Measurements from ENCODE around the gene FAM107B. TPM values are rescaled to one million over a fixed set of nuclear protein-coding genes. Genes with fewer than 3 reads are reported as not detected.

The FAM107B gene
- total RNA-seq, 3 donors from 2014 or later = 30.8 to 56.1 (median 51.8) TPM

- no peak overlapping the region for H3K27ac ChIP-seq
- no peaks in the 10 kb centered on the region for H3K27me3 ChIP-seq
- H3K4me3 ChIP-seq = no peak overlapping the region
- intact Hi-C loops (cut with DNase I; ENCODE audit: low total_unique reads) = no loop called here
- H3K4me1 ChIP-seq = no peaks in the 10 kb centered on the region
- H3K36me3 ChIP-seq = no peaks in the 10 kb centered on the region
- no peaks in the 10 kb centered on the region for H3K9me3 ChIP-seq
- no peak for DNase-seq (ENCODE audit: low spot score in 2 of 2)
- TF ChIP-seq, protein P1, sequence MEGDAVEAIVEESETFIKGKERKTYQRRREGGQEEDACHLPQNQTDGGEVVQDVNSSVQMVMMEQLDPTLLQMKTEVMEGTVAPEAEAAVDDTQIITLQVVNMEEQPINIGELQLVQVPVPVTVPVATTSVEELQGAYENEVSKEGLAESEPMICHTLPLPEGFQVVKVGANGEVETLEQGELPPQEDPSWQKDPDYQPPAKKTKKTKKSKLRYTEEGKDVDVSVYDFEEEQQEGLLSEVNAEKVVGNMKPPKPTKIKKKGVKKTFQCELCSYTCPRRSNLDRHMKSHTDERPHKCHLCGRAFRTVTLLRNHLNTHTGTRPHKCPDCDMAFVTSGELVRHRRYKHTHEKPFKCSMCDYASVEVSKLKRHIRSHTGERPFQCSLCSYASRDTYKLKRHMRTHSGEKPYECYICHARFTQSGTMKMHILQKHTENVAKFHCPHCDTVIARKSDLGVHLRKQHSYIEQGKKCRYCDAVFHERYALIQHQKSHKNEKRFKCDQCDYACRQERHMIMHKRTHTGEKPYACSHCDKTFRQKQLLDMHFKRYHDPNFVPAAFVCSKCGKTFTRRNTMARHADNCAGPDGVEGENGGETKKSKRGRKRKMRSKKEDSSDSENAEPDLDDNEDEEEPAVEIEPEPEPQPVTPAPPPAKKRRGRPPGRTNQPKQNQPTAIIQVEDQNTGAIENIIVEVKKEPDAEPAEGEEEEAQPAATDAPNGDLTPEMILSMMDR (IDR thresholded peaks at IDR 0.05) = no peak
- TF ChIP-seq POLR2A (IDR thresholded peaks at IDR 0.05) = no peak
- TF ChIP-seq POLR2AphosphoS5 (IDR thresholded peaks at IDR 0.05) = no peak
Measured at GRCh38 chr10:14687340-14687739, 87.4 kb downstream of the FAM107B start.

GRCh38 chr10:14686356-14686755 lies 88.3 kb downstream of the FAM107B start:
- intact Hi-C loops (cut with DNase I; ENCODE audit: low total_unique reads) = no loop called here
- H3K4me3 ChIP-seq = no peak overlapping the region
- TF ChIP-seq, protein P1 (IDR thresholded peaks at IDR 0.05) = no peak
- TF ChIP-seq POLR2A (IDR thresholded peaks at IDR 0.05) = no peak
- no peak for TF ChIP-seq POLR2AphosphoS5 (IDR thresholded peaks at IDR 0.05)
- no peaks in the 10 kb centered on the region for H3K27me3 ChIP-seq
- no peaks in the 10 kb centered on the region for H3K36me3 ChIP-seq
- no peaks in the 10 kb centered on the region for H3K4me1 ChIP-seq
- H3K27ac ChIP-seq = no peak overlapping the region
- no peaks in the 10 kb centered on the region for H3K9me3 ChIP-seq
- DNase-seq (ENCODE audit: low spot score in 2 of 2) = no peak

- no peak for TF ChIP-seq POLR2AphosphoS5 (IDR thresholded peaks at IDR 0.05)
- Histone ChIP-seq H3K27ac (peak overlapping the region in 1 of 2 donors; percentile 13), H3K4me1 (no peaks in the 10 kb centered on the region), H3K9me3 (no peaks in the 10 kb centered on the region), H3K27me3 (no peaks in the 10 kb centered on the region), H3K36me3 (no peaks in the 10 kb centered on the region), H3K4me3 (no peak overlapping the region)
- intact Hi-C loops (cut with DNase I; ENCODE audit: low total_unique reads) = no loop called here
- no peak for DNase-seq (ENCODE audit: low spot score in 2 of 2)
Measured at GRCh38 chr10:14684354-14684753, 90.3 kb downstream of the FAM107B start.

DNA sequence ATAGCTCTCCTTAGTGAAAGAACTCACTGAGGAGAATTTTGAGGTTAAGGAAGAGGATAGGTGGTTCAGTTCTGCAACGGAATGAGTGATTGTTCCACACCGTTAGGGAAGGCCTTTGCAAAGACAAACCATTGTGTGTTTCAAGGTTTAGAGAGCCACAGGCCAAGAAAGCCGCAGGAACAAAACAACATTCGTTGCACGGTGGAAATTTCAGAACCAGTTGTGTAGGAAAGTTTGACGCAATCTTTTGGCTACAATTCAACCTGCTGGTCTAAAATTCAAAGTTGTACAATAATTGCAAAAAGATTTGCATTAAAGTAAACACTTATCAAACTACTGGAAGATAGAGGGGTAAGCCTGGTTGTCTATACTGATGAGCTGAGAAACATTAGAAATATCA lies 91.4 kb downstream of the FAM107B start:
- Histone ChIP-seq H3K4me3 (no peak overlapping the region), H3K4me1 (no peaks in the 10 kb centered on the region), H3K9me3 (no peaks in the 10 kb centered on the region), H3K27ac (peak overlapping the region; percentile 29 to 61), H3K36me3 (no peaks in the 10 kb centered on the region), H3K27me3 (no peaks in the 10 kb centered on the region)
- no peak for DNase-seq (ENCODE audit: low spot score in 2 of 2)
- intact Hi-C loops (cut with DNase I; ENCODE audit: low total_unique reads) = no loop called here
- TF ChIP-seq POLR2AphosphoS5 (IDR thresholded peaks at IDR 0.05) = peak in 1 of 3 donors; percentile 44
- TF ChIP-seq, protein P1 (IDR thresholded peaks at IDR 0.05) = no peak
- TF ChIP-seq POLR2A (IDR thresholded peaks at IDR 0.05) = no peak

- no peaks in the 10 kb centered on the region for H3K36me3 ChIP-seq
- intact Hi-C loops (cut with DNase I; ENCODE audit: low total_unique reads) = no loop called here
- no peak for DNase-seq (ENCODE audit: low spot score in 2 of 2)
- no peaks in the 10 kb centered on the region for H3K9me3 ChIP-seq
- H3K27ac ChIP-seq = no peak overlapping the region
- H3K27me3 ChIP-seq = no peaks in the 10 kb centered on the region
- no peak overlapping the region for H3K4me3 ChIP-seq
- H3K4me1 ChIP-seq = no peaks in the 10 kb centered on the region
- TF ChIP-seq, protein P1 (IDR thresholded peaks at IDR 0.05) = no peak
- TF ChIP-seq POLR2A (IDR thresholded peaks at IDR 0.05) = no peak
- no peak for TF ChIP-seq POLR2AphosphoS5 (IDR thresholded peaks at IDR 0.05)
Measured at GRCh38 chr10:14681802-14682201, 92.9 kb downstream of the FAM107B start.

GRCh38 chr10:14681305-14681704 lies 93.4 kb downstream of the FAM107B start:
- no peak overlapping the region for H3K4me3 ChIP-seq
- H3K9me3 ChIP-seq = no peaks in the 10 kb centered on the region
- H3K27ac ChIP-seq = no peak overlapping the region
- TF ChIP-seq, protein P1 (IDR thresholded peaks at IDR 0.05) = no peak
- TF ChIP-seq POLR2AphosphoS5 (IDR thresholded peaks at IDR 0.05) (no peak), POLR2A (IDR thresholded peaks at IDR 0.05) (no peak)
- intact Hi-C loops (cut with DNase I; ENCODE audit: low total_unique reads) = no loop called here
- H3K36me3 ChIP-seq = no peaks in the 10 kb centered on the region
- no peaks in the 10 kb centered on the region for H3K4me1 ChIP-seq
- no peak for DNase-seq (ENCODE audit: low spot score in 2 of 2)
- H3K27me3 ChIP-seq = no peaks in the 10 kb centered on the region

Data from breast epithelium (tissue), 4 donors.